K562 (cell line): ENCODE data around the gene TMEM192. TPM values are rescaled to one million over a fixed set of nuclear protein-coding genes. Genes with fewer than 3 reads are reported as not detected.

Experiments used
- ATAC-seq: fragments of 200-7000 bp; cut with Tn5 transposase; 3 replicates; pipeline ENCODE4 v1.9.1; 2020; ENCODE audit warnings: moderate library complexity
- BruUV-seq: library from RNA; stranded (reverse); fragments of 400-500 nt; replicated peaks from 2 replicates; lab custom pipeline; 2021; lab: Mats Ljungman, UMichigan
- CTCF ChIA-PET: fragments of 300-600 bp; formaldehyde crosslinking; extraction: SDS; loops from one replicate; lab custom pipeline; 2021; ENCODE audit warnings: low intra/inter-chr PET ratio; lab: Yijun Ruan, JAX
- POLR2A ChIA-PET: fragments of 300-600, 350-650 bp; sonication (Branson Sonifier 250); formaldehyde crosslinking; extraction: SDS; loops from one replicate; lab custom pipeline; 2021; ENCODE audit warnings: antibody characterized with exemption, inconsistent platforms; lab: Yijun Ruan, JAX
- DNase-seq, 4 experiments: peaks; one replicate each; pipeline versions ENCODE4 v3.0.0 to v3.0.0-alpha.2; 2011 to 2018; ENCODE audit warnings: low spot score in 3 of 4, mixed read lengths in 3 of 4; ENCODE audit errors: extremely low read depth in 1 of 4
- FAIRE-seq: peaks from 2 replicates; lab custom pipeline; 2011; peaks lifted over from hg19 to GRCh38; lab: Jason Lieb, UNC
- H2AFZ ChIP-seq: 2 replicates; pipeline ENCODE4 v1.6.0; 2011; ENCODE audit warnings: low read depth, low read length, control low read depth, inconsistent platforms
- H3K27ac ChIP-seq: fragments of 200-600 bp; 3 replicates; pipeline ENCODE4 v1.8.0; 2011; ENCODE audit warnings: low read depth, mild to moderate bottlenecking, control low read depth, inconsistent platforms, low read length, moderate library complexity, mixed read lengths; ENCODE audit errors: extremely low read depth
- H3K27me3 ChIP-seq, 2 experiments: fragments of 300-600 bp in 1 of 2; 2 replicates in 1 of 2; 3 replicates in 1 of 2; pipeline versions ENCODE4 v1.6.0 to v1.8.0; 2011; ENCODE audit warnings: inconsistent platforms in 2 of 2, low read length in 2 of 2, mild to moderate bottlenecking in 1 of 2, mixed read lengths in 1 of 2, moderate library complexity in 1 of 2; ENCODE audit not compliant: control insufficient read depth in 2 of 2, insufficient read depth in 2 of 2
- H3K36me3 ChIP-seq: fragments of 300-600 bp; 3 replicates; pipeline ENCODE4 v1.8.0; 2011; ENCODE audit warnings: mild to moderate bottlenecking, low read length, inconsistent platforms; ENCODE audit not compliant: control insufficient read depth, insufficient read depth
- H3K4me1 ChIP-seq, 2 experiments: fragments of 200-600 bp in 1 of 2; replicated peaks in 1 of 2; 2 replicates in 1 of 2; 3 replicates in 1 of 2; pipeline versions ENCODE4 v1.5.1 to v1.8.0; 2011; ENCODE audit warnings: inconsistent platforms in 2 of 2, low read length in 2 of 2, mild to moderate bottlenecking in 1 of 2, mixed read lengths in 1 of 2, moderate library complexity in 1 of 2; ENCODE audit not compliant: control insufficient read depth in 2 of 2, insufficient read depth in 2 of 2
- H3K4me2 ChIP-seq: 2 replicates; pipeline ENCODE4 v1.6.1; 2011; ENCODE audit warnings: low read length, control low read depth, inconsistent platforms, mixed read lengths; ENCODE audit not compliant: insufficient read depth
- H3K4me3 ChIP-seq: fragments of 200-600 bp; sonication (generic), shearing (Covaris generic); 2 replicates; pipeline ENCODE4 v1.5.1; 2016; ENCODE audit warnings: control low read depth, inconsistent platforms
- H3K79me2 ChIP-seq: fragments of 200-600 bp; 3 replicates; pipeline ENCODE4 v1.8.0; 2011; ENCODE audit warnings: low read length, inconsistent platforms; ENCODE audit not compliant: control insufficient read depth, insufficient read depth
- H3K9ac ChIP-seq, 2 experiments: 2 replicates each; pipeline versions ENCODE4 v1.6.0 to v1.6.1; 2011; ENCODE audit warnings: low read depth in 2 of 2, low read length in 2 of 2, control low read depth in 1 of 2, inconsistent platforms in 1 of 2, mild to moderate bottlenecking in 1 of 2, mixed read lengths in 1 of 2; ENCODE audit not compliant: insufficient read depth in 1 of 2
- H3K9me1 ChIP-seq: one replicate; pipeline ENCODE4 v1.6.0; 2011; ENCODE audit warnings: inconsistent platforms, mild to moderate bottlenecking, low read length, moderate library complexity; ENCODE audit not compliant: control insufficient read depth, insufficient read depth
- H3K9me3 ChIP-seq: replicated peaks from 2 replicates; pipeline ENCODE4 v1.5.1; 2011; ENCODE audit warnings: low read depth, low read length, inconsistent platforms; ENCODE audit not compliant: control insufficient read depth, insufficient read depth
- H4K20me1 ChIP-seq: replicated peaks from 2 replicates; pipeline ENCODE4 v1.6.1; 2011; ENCODE audit warnings: low read length, inconsistent platforms, mixed read lengths; ENCODE audit not compliant: control insufficient read depth, insufficient read depth
- GABPB1 ChIP-seq: sonication (generic); formaldehyde crosslinking; IDR thresholded peaks from 2 replicates; pipeline ENCODE4 v1.8.0; 2022; ENCODE audit warnings: mild to moderate bottlenecking, missing genetic modification reagents
- MCM2 ChIP-seq: fragments of 450-650 bp; IDR thresholded peaks from 2 replicates; pipeline ENCODE4 v1.6.1; 2017; ENCODE audit warnings: low read depth, mild to moderate bottlenecking
- NCOA1 ChIP-seq: fragments of 450-650 bp; IDR thresholded peaks from 2 replicates; pipeline ENCODE4 v1.6.1; 2016; ENCODE audit warnings: low read depth
- NONO ChIP-seq, 2 experiments: fragments of 200-400 bp in 1 of 2; fragments of 450-650 bp in 1 of 2; formaldehyde crosslinking in 1 of 2; IDR thresholded peaks; 2 replicates each; pipeline ENCODE4 v1.6.1; 2017; ENCODE audit warnings: low read depth in 2 of 2, mild to moderate bottlenecking in 2 of 2, moderate library complexity in 2 of 2, low read length in 1 of 2
- RAD51 ChIP-seq: fragments of 450-650 bp; IDR thresholded peaks from 2 replicates; pipeline ENCODE4 v1.7.1; 2016; ENCODE audit warnings: low read depth, mild to moderate bottlenecking, borderline replicate concordance
- SNRNP70 ChIP-seq: fragments of 200-400 bp; formaldehyde crosslinking; optimal IDR thresholded peaks from 2 replicates; pipeline ENCODE3; 2017; ENCODE audit warnings: low read depth, low read length
- TCF3 ChIP-seq: sonication (generic); formaldehyde crosslinking; IDR thresholded peaks from 2 replicates; pipeline ENCODE4 v1.4.0; 2020; ENCODE audit warnings: mild to moderate bottlenecking, missing genetic modification reagents
- WHSC1 ChIP-seq: IDR thresholded peaks from one replicate; pipeline ENCODE4 v1.6.1; 2012; ENCODE audit warnings: low read length, control low read depth, inconsistent platforms
- ZBED1 ChIP-seq: IDR thresholded peaks from 2 replicates; pipeline ENCODE4 v1.6.1; 2014
- ZC3H4 ChIP-seq: sonication (generic); formaldehyde crosslinking; IDR thresholded peaks from 2 replicates; pipeline ENCODE4 v1.9.0; 2021; ENCODE audit warnings: missing genetic modification reagents, borderline replicate concordance
- ZEB2 ChIP-seq: fragments of 450-650 bp; IDR thresholded peaks from 2 replicates; pipeline ENCODE4 v1.6.1; 2016
- WGBS: fragments of 100-300 bp; shearing (Covaris generic); methylation state at CpG from one replicate; pipeline ENCODE4 v1.1.6; 2016; ENCODE audit warnings: low coverage, mixed read lengths; ENCODE audit not compliant: insufficient coverage; ENCODE audit errors: missing lambda C conversion rate; 5-methylcytosine and 5-hydroxymethylcytosine counted together
- in situ Hi-C: fragments of 300-500 bp; cut with MboI; formaldehyde crosslinking; loops from 4 replicates; pipeline ENCODE4 v1.15.0; 2018; ENCODE audit warnings: inconsistent platforms, mixed read lengths
- intact Hi-C: fragments of 100-400 bp; cut with micrococcal nuclease; formaldehyde crosslinking; loops from 2 replicates; pipeline ENCODE4 v1.14.2; 2022
- polyA plus RNA-seq, 8 experiments: library from polyadenylated mRNA; depleted of rRNA in 4 of 8; stranded (reverse) in 5 of 8; unstranded in 3 of 8; fragments of >200 nt; fragmentation: Nextera tagmentation in 2 of 8; fragmentation: Illumina TruSeq in 1 of 8; extraction: Ambion mirVana in 2 of 8; extraction: Trizol in 1 of 8; gene quantifications; 2 replicates each; pipeline versions ENCODE4 v1.2.1 to v1.2.3, GENCODE V29; 2011 to 2014; ENCODE audit warnings: inconsistent platforms in 1 of 8, missing spikeins in 1 of 8
- total RNA-seq, 7 experiments: library from RNA; depleted of rRNA in 6 of 7; stranded (reverse); fragments of >200 nt in 6 of 7; fragmentation: Illumina TruSeq in 2 of 7; extraction: Trizol in 2 of 7; gene quantifications; 2 replicates each; pipeline versions ENCODE4 v1.2.1 to v1.2.3, GENCODE V29; 2011 to 2021; ENCODE audit warnings: low replicate concordance in 1 of 7

Gene TMEM192
- total and polyA plus RNA-seq, 9 of the 15 experiments (the other 6 are each of a cell fraction or from before 2014, with no cell fraction given): 4.4 to 28.5 (median 13.3) TPM

GRCh38 chr4:165059386-165059785 lies 53.3 kb downstream of the TMEM192 start:
- Histone ChIP-seq H3K79me2 (no peaks in the 10 kb centered on the region), H3K9me3 (no peaks in the 10 kb centered on the region), H3K9me1 (no peaks in the 10 kb centered on the region), H3K27me3 (peaks cover 7 to 30% of the 10 kb centered on the region in 2 experiments; a peak in 3 of 5 replicates), H3K4me3 (no peak overlapping the region), H3K4me1 (no peaks in the 10 kb centered on the region; a peak in 1 of 5 replicates), H3K36me3 (no peaks in the 10 kb centered on the region), H2AFZ (no peak overlapping the region), H4K20me1 (no peaks in the 10 kb centered on the region), H3K4me2 (no peak overlapping the region), H3K27ac (no peak overlapping the region), H3K9ac (no peak overlapping the region)
- DNase-seq (no peak), ATAC-seq (no peak), FAIRE-seq (no peak)
- TF ChIP-seq GABPB1 (CRISPR knock-in tag) (no peak), ZEB2 (no peak), TCF3 (no peak), ZC3H4 (no peak), NONO (IDR thresholded peaks at IDR 0.05; ENCODE audit: low read depth in 2 of 2, low read length in 1 of 2) (no peak), SNRNP70 (no peak), NCOA1 (no peak), MCM2 (no peak), WHSC1 (no peak), ZBED1 (no peak), RAD51 (no peak)
- 4% methylated on average over 4 of the region's 4 CpGs for WGBS
- ChIA-PET POLR2A (interaction anchor here (0.5 to 1.2 kb wide), 2 partner anchors 17 to 50 kb away, joined by 3 to 5 read pairs; no protein-coding TSS in a partner anchor), CTCF (no interaction called here)
- no TSS peak for BruUV-seq
- in situ Hi-C loops (no loop called here), intact Hi-C loops (no loop called here)
